ENCODE measurements around the gene PHAF1.

Gene PHAF1

DNA sequence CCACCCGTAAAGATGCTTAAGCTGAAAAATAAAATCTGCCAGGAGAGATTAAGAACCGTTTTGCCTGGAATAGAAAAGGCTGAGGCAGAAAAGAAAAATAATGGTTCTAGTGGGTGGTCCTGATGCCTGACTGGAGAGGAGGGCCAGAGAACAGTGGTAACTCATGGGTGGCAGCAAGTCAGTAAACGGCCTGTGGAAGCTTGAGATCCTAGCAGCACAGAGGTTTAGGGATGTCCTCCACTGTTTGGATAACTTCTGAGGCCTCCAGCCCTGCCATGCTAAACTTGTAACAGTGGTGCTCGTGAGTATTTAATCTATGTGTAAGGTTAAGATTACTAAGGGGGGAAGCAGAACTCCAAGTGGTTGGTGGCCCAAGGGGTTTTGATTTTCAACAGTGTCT, 21.2 kb upstream of the PHAF1 start:
- TF ChIP-seq, protein P1, sequence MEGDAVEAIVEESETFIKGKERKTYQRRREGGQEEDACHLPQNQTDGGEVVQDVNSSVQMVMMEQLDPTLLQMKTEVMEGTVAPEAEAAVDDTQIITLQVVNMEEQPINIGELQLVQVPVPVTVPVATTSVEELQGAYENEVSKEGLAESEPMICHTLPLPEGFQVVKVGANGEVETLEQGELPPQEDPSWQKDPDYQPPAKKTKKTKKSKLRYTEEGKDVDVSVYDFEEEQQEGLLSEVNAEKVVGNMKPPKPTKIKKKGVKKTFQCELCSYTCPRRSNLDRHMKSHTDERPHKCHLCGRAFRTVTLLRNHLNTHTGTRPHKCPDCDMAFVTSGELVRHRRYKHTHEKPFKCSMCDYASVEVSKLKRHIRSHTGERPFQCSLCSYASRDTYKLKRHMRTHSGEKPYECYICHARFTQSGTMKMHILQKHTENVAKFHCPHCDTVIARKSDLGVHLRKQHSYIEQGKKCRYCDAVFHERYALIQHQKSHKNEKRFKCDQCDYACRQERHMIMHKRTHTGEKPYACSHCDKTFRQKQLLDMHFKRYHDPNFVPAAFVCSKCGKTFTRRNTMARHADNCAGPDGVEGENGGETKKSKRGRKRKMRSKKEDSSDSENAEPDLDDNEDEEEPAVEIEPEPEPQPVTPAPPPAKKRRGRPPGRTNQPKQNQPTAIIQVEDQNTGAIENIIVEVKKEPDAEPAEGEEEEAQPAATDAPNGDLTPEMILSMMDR (IDR thresholded peaks at IDR 0.05; ENCODE audit: control insufficient read depth, insufficient read depth, low read depth, low read length, missing control alignments): no peak
- no peak overlapping the region for H3K4me3 ChIP-seq (ENCODE audit: control insufficient read depth, low read depth, low read length)

GRCh38 chr16:67089101-67089500, 20.6 kb upstream of the PHAF1 start:
- no peak overlapping the region for H3K4me3 ChIP-seq (ENCODE audit: control insufficient read depth, low read depth, low read length)
- TF ChIP-seq, protein P1 (IDR thresholded peaks at IDR 0.05; ENCODE audit: control insufficient read depth, insufficient read depth, low read depth, low read length, missing control alignments): no peak
- no peak for DNase-seq (ENCODE audit: low read depth)

More for the DNA sequence above, 21.2 kb upstream of the PHAF1 start:
- DNase-seq (ENCODE audit: low read depth): no peak

DNA sequence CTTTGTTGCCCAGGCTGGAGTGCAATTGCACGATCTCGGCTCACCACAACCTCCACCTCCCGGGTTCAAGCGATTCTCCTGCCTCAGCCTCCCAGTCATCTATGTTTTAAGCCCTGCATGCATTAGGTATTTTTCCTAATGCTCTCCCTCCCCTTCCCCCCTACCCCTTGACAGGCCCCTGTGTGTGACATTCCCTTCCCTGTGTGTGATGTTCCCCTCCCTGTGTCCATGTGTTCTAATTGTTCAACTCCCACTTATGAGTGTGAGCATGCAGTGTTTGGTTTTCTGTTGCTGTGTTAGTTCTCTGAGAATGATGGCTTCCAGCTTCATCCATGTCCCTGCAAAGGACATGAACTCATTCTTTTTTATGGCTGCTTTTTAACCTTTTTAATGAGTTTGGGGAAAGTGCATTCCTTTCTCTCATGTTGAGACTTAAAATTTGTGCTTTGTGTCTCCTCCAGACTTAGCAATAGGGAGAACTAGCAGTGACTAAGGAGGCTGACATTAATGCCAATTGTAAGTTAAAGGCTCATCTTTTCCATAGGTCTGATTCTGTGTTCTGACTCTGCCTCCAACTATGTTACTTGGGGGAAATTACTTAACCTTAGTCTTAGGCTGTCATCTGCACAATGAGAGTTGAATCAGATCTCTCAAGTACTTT, 17.7 kb upstream of the PHAF1 start:
- TF ChIP-seq, protein P1 (IDR thresholded peaks at IDR 0.05; ENCODE audit: control insufficient read depth, insufficient read depth, low read depth, low read length, missing control alignments): no peak
- H3K4me3 ChIP-seq (ENCODE audit: control insufficient read depth, low read depth, low read length): no peak overlapping the region
- peak; percentile 68 for DNase-seq (ENCODE audit: low read depth)

DNA sequence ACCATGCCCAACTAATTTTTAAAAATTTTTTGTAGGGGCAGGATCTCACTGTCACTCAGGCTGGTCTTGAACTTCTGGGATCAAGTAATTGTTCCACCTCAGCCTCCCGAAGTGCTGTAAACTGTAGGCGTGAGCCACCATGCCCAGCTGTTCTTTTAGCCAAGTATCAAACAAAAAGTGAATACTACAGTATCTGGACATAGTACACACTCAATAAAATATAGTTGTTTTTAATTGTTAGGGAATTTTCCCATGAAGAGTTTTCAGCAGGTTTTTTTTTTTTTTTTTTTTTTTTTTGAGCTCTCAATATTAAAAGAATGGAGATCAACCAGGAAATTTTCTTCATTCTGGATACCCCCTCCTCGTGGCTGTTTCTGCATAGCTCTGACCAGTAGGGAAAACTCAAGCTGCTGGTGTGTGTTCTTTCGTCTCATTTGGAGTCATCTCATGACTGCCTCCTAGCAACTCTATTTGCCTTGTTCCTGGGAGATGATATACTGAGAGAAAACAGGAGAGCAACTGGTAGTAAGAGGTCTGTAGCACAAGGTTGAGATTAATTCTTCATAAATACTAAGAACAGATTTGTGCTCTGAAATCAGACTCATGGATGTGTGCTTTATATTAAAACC, 16.5 kb upstream of the PHAF1 start:
- no peak for DNase-seq (ENCODE audit: low read depth)
- H3K4me3 ChIP-seq (ENCODE audit: control insufficient read depth, low read depth, low read length): no peak overlapping the region
- TF ChIP-seq, protein P1 (IDR thresholded peaks at IDR 0.05; ENCODE audit: control insufficient read depth, insufficient read depth, low read depth, low read length, missing control alignments): no peak

GRCh38 chr16:67098599-67098998, 11.1 kb upstream of the PHAF1 start:
- TF ChIP-seq, protein P1 (IDR thresholded peaks at IDR 0.05; ENCODE audit: control insufficient read depth, insufficient read depth, low read depth, low read length, missing control alignments): no peak
- no peak for DNase-seq (ENCODE audit: low read depth)
- H3K4me3 ChIP-seq (ENCODE audit: control insufficient read depth, low read depth, low read length): no peak overlapping the region

GRCh38 chr16:67100569-67101310, 9.0 kb upstream of the PHAF1 start:
- TF ChIP-seq, protein P1 (IDR thresholded peaks at IDR 0.05; ENCODE audit: control insufficient read depth, insufficient read depth, low read depth, low read length, missing control alignments): peak; percentile 36
- H3K4me3 ChIP-seq (ENCODE audit: control insufficient read depth, low read depth, low read length): no peak overlapping the region
- DNase-seq (ENCODE audit: low read depth): no peak

All from AG09309 (cell line).